ENCODE results near the gene PTPRK.

- no peak for TF ChIP-seq EZH2 (IDR thresholded peaks at IDR 0.05; ENCODE audit: borderline replicate concordance, insufficient read depth, low read depth, low read length, poor library complexity, severe bottlenecking)
- TF ChIP-seq, protein P1, sequence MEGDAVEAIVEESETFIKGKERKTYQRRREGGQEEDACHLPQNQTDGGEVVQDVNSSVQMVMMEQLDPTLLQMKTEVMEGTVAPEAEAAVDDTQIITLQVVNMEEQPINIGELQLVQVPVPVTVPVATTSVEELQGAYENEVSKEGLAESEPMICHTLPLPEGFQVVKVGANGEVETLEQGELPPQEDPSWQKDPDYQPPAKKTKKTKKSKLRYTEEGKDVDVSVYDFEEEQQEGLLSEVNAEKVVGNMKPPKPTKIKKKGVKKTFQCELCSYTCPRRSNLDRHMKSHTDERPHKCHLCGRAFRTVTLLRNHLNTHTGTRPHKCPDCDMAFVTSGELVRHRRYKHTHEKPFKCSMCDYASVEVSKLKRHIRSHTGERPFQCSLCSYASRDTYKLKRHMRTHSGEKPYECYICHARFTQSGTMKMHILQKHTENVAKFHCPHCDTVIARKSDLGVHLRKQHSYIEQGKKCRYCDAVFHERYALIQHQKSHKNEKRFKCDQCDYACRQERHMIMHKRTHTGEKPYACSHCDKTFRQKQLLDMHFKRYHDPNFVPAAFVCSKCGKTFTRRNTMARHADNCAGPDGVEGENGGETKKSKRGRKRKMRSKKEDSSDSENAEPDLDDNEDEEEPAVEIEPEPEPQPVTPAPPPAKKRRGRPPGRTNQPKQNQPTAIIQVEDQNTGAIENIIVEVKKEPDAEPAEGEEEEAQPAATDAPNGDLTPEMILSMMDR (IDR thresholded peaks at IDR 0.05): no peak
Measured at GRCh38 chr6:128395188-128395587, 125.2 kb downstream of the PTPRK start.
